Fibroblast of mammary gland (primary cell): Measurements from ENCODE around the gene CHST15.
"Not testable (repeated sequence)": the region's sequence is repeated elsewhere in the genome, so short reads cannot be mapped to it uniquely, and the experiment has no call there.

ENCODE experiments used
- DNase-seq: peaks from one replicate; pipeline ENCODE4 v3.0.0-alpha.2; 2010; ENCODE audit warnings: low read depth
- H3K4me3 ChIP-seq: 2 replicates; pipeline ENCODE4 v1.5.1; 2011; ENCODE audit warnings: low read depth, mild to moderate bottlenecking, low read length, moderate library complexity; ENCODE audit not compliant: control insufficient read depth
- CTCF ChIP-seq: conservative IDR thresholded peaks from 2 replicates; pipeline ENCODE4 v1.5.1; 2011; ENCODE audit warnings: low read depth, low read length, inconsistent platforms; ENCODE audit not compliant: control insufficient read depth, insufficient read depth

The CHST15 gene

DNA sequence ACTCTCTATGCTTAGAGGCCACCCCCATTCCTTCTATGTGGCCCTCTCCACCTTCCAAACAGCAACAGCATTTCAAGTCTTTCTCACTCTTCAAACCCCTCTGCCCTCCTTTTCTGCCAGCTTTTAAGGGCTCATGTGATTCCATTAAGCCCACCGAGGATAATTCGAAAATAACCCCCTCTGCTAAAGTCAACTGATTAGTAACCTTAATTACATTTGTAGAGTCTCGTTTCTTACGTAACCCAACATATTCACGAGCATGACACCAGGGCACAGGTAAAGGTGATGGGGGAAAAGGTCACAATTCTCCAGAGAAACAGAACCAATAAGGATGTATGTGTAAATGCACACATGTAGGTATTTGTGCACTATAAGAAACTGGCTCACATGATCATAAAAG, 6.7 kb upstream of the CHST15 start:
- no peak for DNase-seq
- H3K4me3 ChIP-seq = no peak overlapping the region
- TF ChIP-seq CTCF = no peak

- no peak for TF ChIP-seq CTCF
- no peak overlapping the region for H3K4me3 ChIP-seq
- DNase-seq = no peak
These were observed 6.2 kb upstream of the CHST15 start for GRCh38 chr10:124099604-124100003.

DNA sequence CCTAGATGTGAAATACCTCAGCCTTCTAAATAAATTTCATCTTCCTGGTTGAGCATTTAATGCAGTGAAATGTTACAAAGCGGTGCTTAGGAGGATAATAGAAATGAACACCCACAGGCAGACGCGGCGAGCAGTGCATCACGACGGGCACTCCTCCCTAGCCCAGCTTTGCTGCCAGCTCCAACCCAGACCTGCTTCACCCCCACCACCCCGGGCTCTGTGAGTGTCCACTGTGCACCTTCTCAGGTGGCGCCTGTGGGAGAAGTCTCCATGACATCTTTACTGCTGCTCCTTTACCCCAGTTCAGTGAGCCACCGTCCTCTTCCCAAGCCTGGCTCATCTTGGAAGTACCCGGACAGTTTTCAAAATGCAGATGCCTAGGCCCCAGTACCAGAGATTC, 5.2 kb upstream of the CHST15 start:
- DNase-seq = no peak
- no peak for TF ChIP-seq CTCF
- H3K4me3 ChIP-seq = no peak overlapping the region

- DNase-seq = no peak
- no peak for TF ChIP-seq CTCF
- H3K4me3 ChIP-seq = no peak overlapping the region
These were observed 4.5 kb upstream of the CHST15 start for GRCh38 chr10:124097883-124098282.

- no peak overlapping the region for H3K4me3 ChIP-seq
- DNase-seq = no peak
- no peak for TF ChIP-seq CTCF
These were observed 3.1 kb upstream of the CHST15 start for GRCh38 chr10:124096494-124096893.

DNA sequence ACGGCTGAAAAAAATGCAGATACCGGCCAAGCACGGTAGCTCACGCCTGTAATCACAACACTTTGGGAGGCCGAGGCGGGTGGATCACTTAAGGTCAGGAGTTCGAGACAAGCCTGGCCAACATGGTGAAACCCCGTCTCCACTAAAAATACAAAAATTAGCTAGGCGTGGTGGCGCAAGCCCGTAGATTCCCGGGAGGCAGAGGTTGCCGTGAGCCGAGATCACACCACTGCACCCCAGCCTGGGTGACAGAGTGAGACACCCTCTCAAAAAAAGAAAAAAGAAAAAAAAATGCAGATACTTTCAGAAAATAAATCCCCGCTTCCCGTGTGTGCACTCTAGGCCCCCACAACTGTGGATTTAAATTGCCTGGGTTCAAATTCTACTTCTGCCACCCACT, 2.4 kb upstream of the CHST15 start:
- not testable (repeated sequence) for H3K4me3 ChIP-seq, DNase-seq

- H3K4me3 ChIP-seq = no peak overlapping the region
- no peak for DNase-seq
- TF ChIP-seq CTCF = no peak
These were observed 1.7 kb upstream of the CHST15 start for GRCh38 chr10:124095096-124095495.
